Non-pigmented ciliary epithelial cell (primary cell): ENCODE data around the gene SPON1.

Source experiments
- DNase-seq: peaks from one replicate; pipeline ENCODE4 v3.0.0-alpha.2; 2010; ENCODE audit warnings: low read depth

The SPON1 gene

DNA sequence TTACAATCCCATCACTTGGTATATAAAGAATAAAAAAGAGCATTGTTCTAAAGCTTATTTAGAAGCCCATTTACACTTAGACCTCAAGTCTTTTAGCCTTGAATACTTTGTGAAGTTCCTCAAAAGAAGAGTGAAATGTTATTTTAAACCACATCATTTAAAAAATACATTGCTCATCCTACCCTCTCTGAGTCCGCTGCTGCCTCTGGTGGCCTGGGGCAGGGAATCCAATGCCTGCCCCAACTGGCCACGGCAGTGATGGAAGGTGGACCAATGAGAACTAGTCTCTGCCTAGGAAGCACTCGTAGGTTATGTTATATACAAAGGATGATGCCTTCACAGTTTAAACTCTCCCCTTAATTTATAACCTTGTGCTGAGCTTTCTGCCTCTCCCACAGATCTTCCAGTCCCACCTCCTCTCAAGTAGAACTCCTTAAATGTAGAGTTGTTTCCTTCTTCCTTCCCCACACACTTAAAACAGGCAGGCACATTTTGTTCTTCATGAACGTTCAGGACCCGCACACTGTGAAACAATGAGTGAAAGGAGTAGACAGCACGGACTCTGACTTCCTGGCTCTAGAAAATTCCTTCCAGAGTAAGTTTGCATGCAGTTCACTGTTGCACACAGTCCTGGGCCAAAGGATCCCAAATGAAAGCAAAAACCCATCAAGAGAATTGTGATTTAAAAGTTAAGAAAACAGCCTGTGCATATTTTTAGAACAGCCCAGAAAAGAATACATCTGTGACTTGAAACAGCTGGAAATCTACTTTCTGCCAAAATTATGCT, 228.7 kb downstream of the SPON1 start:
- DNase-seq = no peak

DNA sequence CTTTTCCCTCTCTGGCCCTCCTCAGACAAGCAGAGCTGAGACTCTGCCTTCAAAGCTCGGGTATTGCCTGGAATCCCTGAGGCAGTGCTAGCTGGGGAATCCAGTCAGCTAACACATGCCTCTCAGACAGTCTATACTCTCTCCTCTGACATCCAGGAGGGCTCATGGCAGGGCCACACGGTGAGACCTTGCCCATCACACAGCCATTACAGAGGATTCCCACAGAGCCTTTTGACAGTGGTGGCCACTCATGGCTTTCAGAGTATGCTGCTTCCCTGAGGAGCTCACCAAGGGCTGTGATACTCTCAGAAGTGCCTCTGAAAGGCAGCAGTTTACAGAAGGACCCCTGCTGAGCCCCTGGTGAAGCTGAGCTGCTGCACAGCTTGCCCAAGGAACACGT, 231.1 kb downstream of the SPON1 start:
- no peak for DNase-seq

DNA sequence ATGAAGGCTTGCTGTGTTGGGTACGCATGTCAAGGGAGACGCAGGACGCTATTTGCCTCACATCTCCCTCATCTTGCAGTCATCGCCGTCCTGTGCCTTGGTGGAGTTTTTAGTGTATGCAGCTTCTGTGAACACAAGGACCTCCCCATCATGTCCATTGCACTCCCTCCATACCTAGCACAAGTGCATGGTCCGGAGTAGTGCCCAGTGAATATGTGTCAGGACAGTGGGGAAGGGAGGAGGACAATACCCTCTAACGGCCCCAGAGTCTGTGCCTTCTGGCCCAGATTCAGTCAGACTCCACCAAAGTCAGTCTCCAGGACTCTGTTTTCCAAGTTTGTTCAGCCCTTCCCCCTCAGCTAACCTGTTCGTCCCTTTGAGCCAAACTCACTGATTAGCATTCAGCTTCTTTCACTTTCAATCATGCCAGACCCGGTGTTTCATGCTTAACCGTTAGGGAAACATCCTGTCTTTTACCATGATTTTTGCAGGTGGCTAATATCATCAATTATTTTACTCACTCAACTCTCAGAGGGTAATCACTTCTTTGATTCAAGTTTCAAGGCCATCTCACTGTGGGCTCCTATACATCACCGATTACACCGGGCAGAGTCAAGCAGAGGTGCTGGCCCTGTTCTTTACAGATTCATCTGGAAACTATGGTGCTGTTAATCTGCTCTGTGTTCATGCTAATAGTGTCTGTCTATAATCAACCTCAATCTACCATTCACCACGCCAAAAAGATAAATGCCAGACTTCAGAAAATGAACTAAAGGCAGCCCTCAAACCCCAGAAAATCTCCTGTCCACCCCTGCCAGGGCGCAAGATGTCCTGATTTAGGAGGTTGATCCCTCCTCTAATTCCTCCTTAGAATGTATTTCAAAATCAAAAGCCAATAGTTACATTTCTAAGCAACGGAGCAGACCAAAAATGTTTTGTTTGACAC, 240.0 kb downstream of the SPON1 start:
- no peak for DNase-seq

DNA sequence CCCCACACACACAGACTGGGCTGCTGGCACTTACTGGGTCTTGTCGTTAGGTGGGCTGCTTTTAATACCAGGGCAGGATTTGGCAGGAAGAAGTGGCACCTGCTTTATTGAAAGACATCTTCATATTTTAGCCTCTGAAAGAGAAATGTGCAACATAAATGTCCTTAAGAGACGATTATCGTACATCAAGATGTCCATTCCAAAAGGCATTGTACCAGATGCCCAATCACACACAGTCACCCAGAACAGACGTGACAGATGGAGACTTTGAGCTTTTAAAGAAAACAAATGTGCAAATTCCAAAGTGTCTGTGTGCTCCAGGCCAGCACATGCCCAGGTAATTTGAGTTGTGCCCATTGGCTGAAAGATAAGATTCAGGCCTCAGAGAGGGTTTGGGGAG, 240.8 kb downstream of the SPON1 start:
- DNase-seq = no peak

DNA sequence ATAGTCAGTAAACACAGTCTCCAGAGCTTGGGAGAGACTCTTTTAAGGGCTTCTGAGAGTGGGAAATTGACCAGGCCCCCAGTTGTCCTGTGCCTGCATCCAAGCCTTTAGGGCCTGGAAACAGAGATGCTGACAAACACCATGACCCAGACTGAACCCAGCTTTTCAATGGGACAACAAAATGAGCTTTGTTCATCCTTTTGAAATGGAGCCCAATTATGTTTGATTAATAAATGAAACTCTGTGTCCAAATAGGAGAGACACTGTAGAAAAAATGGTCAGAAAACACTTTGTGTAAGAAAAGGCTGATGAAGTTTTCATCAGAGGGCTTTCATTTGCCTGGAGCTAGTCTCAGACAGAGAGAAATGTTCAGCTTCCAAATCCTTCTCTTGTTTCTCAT, 250.5 kb downstream of the SPON1 start:
- no peak for DNase-seq

DNA sequence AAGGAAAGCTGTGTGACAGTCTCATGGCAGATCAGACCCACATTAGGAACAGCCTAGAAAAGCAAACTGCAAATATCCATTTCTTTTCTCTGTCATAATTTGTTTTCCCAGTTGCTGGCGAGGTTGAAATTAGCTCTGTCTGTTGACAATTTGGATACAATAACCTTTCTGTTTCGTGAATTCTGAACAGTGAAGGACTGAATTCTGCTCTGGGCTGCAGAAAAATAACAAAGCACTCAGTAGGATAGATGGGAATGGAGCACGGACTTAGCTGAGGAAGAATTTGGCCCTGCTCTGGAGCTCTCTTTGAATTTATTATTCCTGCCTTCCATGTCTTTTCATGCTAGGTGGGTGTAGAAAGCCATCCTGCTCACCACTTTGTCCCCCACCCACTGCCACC, 256.2 kb downstream of the SPON1 start:
- no peak for DNase-seq

DNA sequence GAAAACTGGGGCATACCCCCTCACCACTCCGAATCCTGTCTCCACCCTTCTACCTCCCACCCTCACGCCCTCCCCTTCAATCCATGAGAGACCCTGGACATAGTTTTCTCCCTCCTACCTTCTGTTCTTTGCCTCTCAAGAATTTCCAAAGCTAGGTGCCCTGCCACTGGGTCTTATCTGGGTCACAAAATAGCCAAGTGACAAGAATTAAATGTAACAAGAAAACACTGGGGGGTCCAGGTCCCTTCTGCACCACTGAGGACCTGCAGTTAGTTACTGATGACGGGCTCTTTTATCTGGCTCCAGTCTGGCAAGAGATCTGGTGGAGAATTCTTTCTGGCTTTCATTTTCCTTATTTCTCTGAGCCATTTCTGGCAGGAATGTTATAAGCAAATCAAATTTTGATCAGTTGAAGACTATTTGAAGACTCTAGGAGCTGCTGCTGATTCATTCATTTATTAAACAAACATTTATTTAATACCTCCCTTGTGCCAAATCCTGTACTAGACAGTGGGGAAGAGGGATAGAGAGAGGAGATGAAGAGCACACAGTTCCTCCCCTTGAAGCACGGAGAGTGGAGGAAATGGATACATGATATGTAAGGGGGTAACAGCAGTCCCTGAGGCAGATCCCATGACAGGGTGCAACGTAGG, 261.2 kb downstream of the SPON1 start:
- DNase-seq = no peak

DNA sequence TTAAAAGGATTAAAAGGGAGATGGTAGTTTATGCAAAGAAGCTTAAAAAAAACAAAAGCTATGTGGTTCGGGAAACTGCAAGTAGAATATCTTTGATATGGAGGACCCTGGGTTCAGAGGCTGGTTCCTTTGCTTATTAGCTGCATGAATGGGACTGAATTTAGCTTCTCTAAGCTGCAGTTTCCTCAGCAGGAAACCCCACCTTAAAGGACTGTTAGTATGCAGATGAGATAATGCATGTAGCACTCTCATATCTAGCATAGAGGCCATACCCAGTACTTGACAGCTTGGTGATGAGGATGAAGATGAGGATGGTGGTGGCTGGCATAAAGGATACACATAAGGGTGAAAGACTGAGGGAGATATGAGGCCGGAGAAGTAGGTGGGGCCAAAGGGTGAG, 261.9 kb downstream of the SPON1 start:
- no peak for DNase-seq

DNA sequence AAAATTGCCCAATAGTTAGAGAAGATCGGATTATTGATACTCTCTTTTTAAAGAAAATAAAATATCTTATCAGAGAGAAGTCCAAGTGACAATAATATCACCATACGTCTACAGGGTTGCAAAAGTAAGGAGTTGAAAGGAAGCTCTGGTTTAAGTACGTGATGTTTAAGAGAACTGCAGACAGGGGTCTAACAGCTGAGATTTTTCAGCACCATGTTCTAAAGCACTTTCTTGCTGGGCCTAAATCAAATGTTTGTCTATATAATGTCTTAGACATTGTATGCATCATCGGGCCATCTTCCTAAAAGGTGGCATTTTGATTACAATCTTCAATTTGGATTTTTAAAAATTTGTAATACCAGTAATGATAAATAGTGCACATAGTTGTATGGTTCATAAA, 263.1 kb downstream of the SPON1 start:
- DNase-seq = no peak

DNA sequence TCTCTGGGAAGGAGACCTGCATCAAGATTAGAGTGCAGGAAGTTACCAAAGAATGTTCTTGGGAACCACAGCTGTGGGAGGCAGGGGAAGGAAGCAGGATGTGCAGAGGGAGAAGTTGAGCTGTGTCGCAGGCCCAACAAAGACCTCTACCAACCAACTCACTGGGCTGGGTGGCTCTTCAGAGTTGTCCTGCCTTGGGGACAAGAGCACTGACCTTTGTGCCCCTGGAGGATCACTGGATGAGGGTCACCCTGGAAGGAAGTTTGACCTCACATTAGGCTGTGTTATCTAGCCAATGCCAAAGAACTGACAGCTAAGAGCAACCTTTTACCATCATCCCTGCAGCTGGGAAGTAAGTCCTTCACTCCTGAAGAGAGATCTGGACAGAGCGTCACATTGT, 265.8 kb downstream of the SPON1 start:
- no peak for DNase-seq

DNA sequence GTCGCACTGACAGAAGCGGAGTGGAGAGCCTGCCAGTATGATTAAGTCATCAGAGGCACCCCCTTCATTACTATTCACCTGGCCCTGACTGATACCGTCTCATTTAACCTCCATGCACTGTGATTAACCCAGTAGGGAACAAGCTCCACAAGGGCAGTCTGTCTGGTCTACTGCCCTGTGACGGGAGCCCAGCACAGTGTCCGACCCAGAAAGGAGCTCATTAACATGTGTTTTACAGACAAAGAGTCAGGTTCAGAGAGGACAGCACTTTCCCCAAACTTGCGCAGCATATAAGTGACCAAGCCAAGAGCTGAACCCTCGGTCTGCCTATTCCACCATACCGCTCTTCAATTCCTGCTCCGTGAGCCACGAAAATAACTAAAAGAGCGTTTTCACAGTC, 266.9 kb downstream of the SPON1 start:
- no peak for DNase-seq

DNA sequence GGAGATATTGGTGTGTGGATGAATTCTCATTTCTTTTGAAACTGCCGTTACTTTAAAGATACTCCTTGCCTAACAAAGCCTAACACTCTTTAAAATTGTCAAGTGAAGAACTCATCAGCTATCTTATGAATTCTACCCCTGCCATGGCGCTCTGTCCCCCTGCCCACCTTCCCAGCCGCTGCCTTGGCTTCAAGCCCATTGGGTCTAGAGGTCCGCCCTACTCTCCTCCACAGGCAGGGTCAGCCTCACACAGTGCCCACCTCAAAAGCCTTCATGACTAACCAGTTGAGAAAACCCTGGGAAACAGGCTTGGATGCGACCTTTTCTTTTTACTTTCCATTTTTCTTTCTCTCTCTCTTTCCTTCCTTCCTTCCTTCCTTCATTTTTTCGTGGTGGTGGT, 267.9 kb downstream of the SPON1 start:
- DNase-seq = no peak

DNA sequence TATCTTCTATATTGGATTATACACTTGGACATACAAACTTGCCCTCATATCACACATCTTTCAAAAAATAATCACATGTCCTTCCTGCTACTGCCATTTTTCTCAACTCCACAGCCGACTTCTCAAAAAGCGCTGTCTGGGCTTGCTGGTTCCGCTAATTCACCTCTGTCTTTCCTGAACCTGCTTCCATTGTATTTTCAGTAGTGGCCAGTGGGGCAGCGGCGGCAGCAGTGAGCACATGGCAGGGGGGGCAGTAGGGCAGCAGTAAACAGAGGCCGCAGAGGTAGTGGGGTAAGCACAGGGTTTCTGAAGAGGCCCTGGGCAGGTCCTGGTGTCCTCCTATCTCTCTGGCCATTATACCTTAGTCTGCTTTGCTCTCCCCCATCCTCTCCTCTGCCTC, 270.1 kb downstream of the SPON1 start:
- DNase-seq = no peak

DNA sequence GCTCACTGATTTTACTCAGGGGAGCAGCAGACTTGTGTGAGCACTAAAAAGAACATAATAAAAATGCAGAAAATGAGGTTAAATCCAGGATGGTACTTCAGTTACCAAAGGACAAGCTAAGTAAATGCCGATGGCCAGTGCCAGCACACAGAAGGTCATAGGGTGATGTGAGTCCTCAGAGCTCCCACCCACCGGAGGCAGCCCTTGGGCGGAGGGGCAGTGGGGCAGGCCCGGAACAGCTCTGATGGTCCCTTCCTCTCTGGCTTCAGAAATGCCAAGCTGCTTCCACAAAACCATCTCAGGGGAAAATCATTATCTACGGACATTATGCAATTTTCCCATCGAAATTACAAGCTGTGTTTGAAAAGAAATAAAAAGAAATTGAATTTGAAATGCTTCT, 271.9 kb downstream of the SPON1 start:
- DNase-seq = no peak

DNA sequence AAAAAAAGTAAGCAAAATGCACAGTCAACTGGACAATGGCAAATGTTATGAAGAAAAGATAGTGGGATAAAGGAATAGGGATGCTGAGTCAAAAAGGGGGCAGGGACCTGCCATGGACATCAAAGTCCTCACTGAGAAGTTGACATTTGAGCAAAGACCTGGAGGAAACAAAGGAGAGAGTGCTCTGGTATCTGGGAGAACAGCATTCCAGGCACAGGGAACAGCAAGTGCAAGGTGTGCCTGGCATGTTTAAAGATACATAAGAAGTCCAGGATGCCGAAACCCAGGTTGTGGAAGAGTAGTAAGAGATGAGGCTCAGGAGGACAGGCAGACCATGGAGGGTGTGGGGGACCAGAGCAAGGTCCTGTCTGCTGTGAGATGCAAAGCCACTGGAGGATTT, 273.2 kb downstream of the SPON1 start:
- no peak for DNase-seq

DNA sequence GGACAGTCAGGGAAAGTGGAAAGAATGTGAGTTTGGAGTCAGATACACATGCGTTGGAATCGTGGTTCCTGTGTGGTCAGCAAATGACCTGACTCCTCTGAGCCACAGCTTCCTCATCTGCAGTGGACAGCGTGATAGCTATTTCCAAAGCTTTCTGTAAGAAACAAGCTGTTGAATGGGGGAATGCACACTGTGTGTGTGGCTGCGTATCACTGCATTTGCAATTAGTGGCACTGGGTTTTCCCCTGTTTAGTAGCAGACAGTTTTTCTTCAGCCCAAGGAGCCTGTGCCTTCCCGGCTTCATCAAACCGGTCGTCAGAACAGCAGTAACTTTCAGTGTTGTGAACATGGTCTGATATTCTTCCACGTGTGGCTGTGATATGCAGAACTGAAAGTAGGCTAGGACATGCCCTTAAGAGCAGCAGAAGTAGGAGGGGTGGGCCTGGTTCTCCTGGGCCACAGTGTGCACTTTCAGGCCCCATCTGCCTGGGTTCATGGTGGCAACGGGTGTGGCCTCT, 275.0 kb downstream of the SPON1 start:
- no peak for DNase-seq

DNA sequence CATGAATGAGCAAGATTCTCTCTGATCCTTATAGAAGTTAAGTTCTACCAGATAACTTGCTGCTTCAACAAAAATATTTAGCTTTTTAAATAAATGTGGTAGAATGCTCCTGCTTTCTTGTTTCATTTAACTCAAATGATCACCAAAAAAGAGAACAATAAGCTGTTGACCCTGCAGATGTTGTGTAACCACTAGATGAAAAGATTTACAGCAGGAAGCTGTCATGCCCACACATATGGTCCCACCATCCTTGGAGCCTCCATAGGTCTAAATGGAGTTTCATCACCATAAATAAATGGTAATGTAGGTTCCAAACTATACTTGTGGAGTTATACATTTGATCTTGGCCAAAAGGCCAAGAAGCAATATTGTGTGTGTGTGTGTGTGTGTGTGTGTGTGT, 277.7 kb downstream of the SPON1 start:
- no peak for DNase-seq

DNA sequence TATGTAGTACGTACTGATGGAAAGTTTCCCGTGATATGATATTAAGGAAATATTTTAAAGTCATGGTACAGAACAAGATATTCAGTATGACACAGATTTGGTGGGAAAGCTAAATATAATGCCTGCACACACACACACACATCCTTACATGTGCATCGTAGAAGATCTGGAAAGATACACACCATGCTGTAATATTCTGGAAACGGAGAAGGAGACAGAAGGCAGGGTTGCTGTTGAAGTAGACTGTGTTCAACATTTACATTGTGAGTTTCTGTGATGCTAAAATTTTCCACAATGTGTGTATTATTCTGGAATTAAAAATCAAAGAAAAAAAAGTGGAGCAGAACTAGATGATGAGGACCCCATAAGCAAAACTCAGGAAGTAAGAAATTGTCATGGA, 278.4 kb downstream of the SPON1 start:
- DNase-seq = no peak

DNA sequence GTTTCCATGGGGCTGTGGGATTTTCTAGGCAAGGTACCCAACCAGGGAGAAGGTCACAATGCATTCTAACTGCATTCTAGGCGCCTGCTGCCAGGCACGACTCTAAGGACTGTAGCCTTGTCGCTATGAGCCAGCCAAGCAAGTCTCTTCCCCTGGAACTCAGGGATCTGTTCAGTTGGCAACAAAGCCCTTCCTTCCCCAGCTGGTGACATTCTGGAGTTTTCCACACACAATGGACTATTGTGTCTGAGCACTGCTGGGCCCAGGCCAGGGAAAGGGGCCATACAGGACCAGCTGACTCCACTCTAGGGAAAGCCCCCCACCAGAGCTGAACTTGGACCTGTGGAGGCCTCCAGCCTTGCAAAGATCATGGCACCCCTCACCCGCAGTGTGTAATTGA, 279.7 kb downstream of the SPON1 start:
- no peak for DNase-seq

DNA sequence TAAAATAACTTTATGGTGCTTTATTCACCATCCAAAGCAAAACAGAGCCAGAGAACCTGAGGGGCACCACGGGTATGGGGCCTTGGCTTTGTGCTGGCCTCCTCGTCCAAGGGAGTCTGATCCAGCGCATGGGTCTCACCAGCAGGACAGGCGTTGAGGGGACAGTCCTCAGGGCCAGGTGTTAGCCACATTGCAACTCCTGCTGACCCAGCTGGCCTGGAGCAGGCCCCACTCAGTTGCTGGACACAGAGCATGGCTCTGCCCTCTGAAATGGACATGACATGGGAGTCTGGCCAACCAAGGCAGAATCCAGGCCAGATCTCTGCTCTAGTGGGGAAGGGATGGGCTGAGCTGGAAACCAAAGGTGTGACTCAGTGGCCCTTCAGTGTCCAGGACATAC, 280.2 kb downstream of the SPON1 start:
- no peak for DNase-seq

DNA sequence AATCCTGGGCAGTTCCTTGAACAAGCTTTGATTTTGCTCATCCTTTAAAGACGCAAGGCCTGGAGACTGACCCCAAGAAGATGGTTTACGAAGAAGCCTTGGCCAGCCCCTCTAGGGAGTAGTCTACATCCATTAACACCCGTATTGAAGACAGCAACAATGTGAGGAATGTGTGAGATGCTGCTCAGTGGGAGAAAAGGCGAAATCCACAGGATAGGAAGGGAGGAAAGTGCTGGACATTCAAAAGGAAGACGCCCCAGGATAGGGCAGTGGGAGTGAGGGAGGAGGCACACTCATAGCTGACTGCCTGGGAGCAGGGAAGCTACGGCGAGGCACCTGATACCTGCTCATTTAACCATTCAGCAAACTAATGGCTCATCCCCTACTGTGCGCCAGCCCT, 282.4 kb downstream of the SPON1 start:
- DNase-seq = no peak

DNA sequence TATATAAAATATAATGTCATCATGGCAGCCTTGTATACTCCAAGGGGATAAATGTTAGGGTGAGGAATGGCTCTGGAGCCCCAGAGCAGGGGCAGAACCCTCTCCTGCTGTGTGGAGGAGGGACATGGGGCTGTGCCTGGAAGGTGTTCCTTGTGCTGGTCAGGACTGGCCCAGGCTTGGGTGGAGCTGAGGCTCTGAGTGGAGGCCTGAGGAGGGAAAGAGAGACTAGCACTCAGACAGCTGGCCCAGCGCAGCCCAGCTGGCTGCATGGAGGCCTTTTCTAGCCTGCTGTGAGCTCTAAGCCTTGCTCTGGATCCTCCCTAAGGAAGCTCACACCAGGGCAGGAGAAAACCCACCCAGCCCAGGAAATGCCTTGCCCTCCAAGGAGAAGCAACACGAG, 282.9 kb downstream of the SPON1 start:
- no peak for DNase-seq

DNA sequence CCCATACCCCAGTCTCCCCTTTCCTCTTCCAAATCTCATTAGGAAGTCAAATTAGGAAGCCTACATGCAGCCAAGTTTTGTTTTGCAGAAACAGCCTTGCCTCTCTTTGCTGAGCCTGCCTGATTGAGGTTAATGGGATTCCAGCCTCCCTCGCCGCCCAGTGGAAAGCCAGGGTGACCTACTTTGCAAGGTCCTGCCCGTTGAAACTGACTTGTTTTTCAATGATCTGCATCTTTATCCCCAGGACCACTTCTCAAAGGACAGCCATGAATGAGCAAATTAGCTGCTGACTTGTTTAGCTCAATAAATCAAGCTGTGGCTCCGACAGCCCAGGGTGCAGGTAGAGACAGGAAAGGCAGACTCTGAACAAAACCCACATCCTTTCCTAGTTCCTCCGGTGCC, 286.1 kb downstream of the SPON1 start:
- no peak for DNase-seq
